ENCODE measurements around the gene SNX25.

- TF ChIP-seq, protein P1, sequence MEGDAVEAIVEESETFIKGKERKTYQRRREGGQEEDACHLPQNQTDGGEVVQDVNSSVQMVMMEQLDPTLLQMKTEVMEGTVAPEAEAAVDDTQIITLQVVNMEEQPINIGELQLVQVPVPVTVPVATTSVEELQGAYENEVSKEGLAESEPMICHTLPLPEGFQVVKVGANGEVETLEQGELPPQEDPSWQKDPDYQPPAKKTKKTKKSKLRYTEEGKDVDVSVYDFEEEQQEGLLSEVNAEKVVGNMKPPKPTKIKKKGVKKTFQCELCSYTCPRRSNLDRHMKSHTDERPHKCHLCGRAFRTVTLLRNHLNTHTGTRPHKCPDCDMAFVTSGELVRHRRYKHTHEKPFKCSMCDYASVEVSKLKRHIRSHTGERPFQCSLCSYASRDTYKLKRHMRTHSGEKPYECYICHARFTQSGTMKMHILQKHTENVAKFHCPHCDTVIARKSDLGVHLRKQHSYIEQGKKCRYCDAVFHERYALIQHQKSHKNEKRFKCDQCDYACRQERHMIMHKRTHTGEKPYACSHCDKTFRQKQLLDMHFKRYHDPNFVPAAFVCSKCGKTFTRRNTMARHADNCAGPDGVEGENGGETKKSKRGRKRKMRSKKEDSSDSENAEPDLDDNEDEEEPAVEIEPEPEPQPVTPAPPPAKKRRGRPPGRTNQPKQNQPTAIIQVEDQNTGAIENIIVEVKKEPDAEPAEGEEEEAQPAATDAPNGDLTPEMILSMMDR (conservative IDR thresholded peaks at IDR 0.05; ENCODE audit: low read depth, low read length), result no peak
- no peak for TF ChIP-seq EZH2 (IDR thresholded peaks at IDR 0.05; ENCODE audit: borderline replicate concordance, low read depth, low read length, poor library complexity, severe bottlenecking)
Measured at GRCh38 chr4:185179488-185179887, 29.9 kb upstream of the SNX25 start.

Measured in A673 (cell line).